Transverse colon (tissue), 4 donors: ENCODE results near the gene ZFAND4.

Source experiments
- CTCF ChIP-seq, 5 experiments: fragments of 200-600 bp in 3 of 5; fragments of 450-650 bp in 2 of 5; sonication (generic) in 3 of 5; IDR thresholded peaks; 1 replicate in 2 of 5; 2 replicates in 3 of 5; pipeline ENCODE4 v1.5.1; 2016 to 2017; ENCODE audit warnings: antibody characterized with exemption in 5 of 5, inconsistent platforms in 3 of 5, mild to moderate bottlenecking in 2 of 5, moderate library complexity in 1 of 5
- EP300 ChIP-seq: sonication (generic); formaldehyde crosslinking; IDR thresholded peaks from one replicate; pipeline ENCODE4 v1.6.1; 2017; ENCODE audit warnings: antibody characterized with exemption, low read depth
- POLR2AphosphoS5 ChIP-seq, 3 donors: sonication (generic); formaldehyde crosslinking; IDR thresholded peaks; one replicate each; pipeline ENCODE4 v1.6.1; 2016; ENCODE audit warnings: antibody characterized with exemption in 3 of 3

GRCh38 chr10:45589868-45590267 is 82.7 kb downstream of the ZFAND4 start:
- TF ChIP-seq POLR2AphosphoS5 (IDR thresholded peaks at IDR 0.05) = no peak
- no peak for TF ChIP-seq EP300
- TF ChIP-seq CTCF (IDR thresholded peaks at IDR 0.05) = no peak
